Measurements from ENCODE around the gene CEP295NL.

- TF ChIP-seq CTCF (IDR thresholded peaks at IDR 0.05) (no peak), POLR2A (IDR thresholded peaks at IDR 0.05) (no peak), POLR2AphosphoS5 (IDR thresholded peaks at IDR 0.05) (no peak)
These were observed 10.5 kb downstream of the CEP295NL start for GRCh38 chr17:78892520-78892919.

Data from gastroesophageal sphincter (tissue), 3 donors.